SK-N-SH (cell line): ENCODE measurements around the gene PAN3. TPM values are rescaled to one million over a fixed set of nuclear protein-coding genes. Genes with fewer than 3 reads are reported as not detected.

Source experiments
- CTCF ChIA-PET: fragments of 300-600, 350-600 bp; formaldehyde crosslinking; extraction: SDS; loops from one replicate; lab custom pipeline; 2021; lab: Yijun Ruan, JAX
- POLR2A ChIA-PET: fragments of 350-600 bp; sonication (Branson Sonifier 250); formaldehyde crosslinking; extraction: SDS; loops from one replicate; lab custom pipeline; 2020; ENCODE audit warnings: antibody characterized with exemption, inconsistent platforms; lab: Yijun Ruan, JAX
- DNase-seq: peaks from one replicate; pipeline ENCODE4 v3.0.0; 2012
- H2AFZ ChIP-seq: fragments of 200-600 bp; sonication (generic); 2 replicates; pipeline ENCODE4 v1.8.1; 2016; ENCODE audit warnings: antibody characterized with exemption, mild to moderate bottlenecking, low read depth
- H3F3A ChIP-seq: fragments of 200-600 bp; sonication (generic); replicated peaks from 2 replicates; pipeline ENCODE3; 2016; ENCODE audit warnings: antibody characterized with exemption, mild to moderate bottlenecking; ENCODE audit not compliant: insufficient read depth
- H3K27ac ChIP-seq, 2 experiments: fragments of 200-500 bp in 1 of 2; fragments of 200-600 bp in 1 of 2; sonication (Bioruptor generic) in 1 of 2; sonication (generic), shearing (Covaris generic) in 1 of 2; 2 replicates each; pipeline versions ENCODE4 v1.5.1 to v1.6.1; 2014 to 2016; ENCODE audit warnings: low read depth in 2 of 2, inconsistent platforms in 1 of 2, low read length in 1 of 2, mild to moderate bottlenecking in 1 of 2, mixed read lengths in 1 of 2
- H3K27me3 ChIP-seq: fragments of 200-600 bp; sonication (generic), shearing (Covaris generic); 2 replicates; pipeline ENCODE4 v1.6.1; 2016; ENCODE audit warnings: mixed run types; ENCODE audit not compliant: insufficient read depth
- H3K36me3 ChIP-seq, 2 experiments: fragments of 200-500 bp in 1 of 2; fragments of 200-600 bp in 1 of 2; sonication (Bioruptor generic) in 1 of 2; sonication (generic) in 1 of 2; replicated peaks in 1 of 2; 2 replicates each; pipeline versions ENCODE3 to v1.5.1; 2014 to 2016; ENCODE audit warnings: low read length in 1 of 2, mild to moderate bottlenecking in 1 of 2; ENCODE audit not compliant: insufficient read depth in 2 of 2, control insufficient read depth in 1 of 2
- H3K4me1 ChIP-seq, 2 experiments: fragments of 200-500 bp in 1 of 2; fragments of 200-600 bp in 1 of 2; sonication (Bioruptor generic) in 1 of 2; sonication (generic), shearing (Covaris generic) in 1 of 2; 2 replicates each; pipeline versions ENCODE4 v1.5.1 to v1.6.1; 2014 to 2016; ENCODE audit warnings: low read depth in 1 of 2, low read length in 1 of 2, mixed run types in 1 of 2; ENCODE audit not compliant: insufficient read depth in 2 of 2, control insufficient read depth in 1 of 2
- H3K4me2 ChIP-seq: fragments of 200-600 bp; sonication (generic), shearing (Covaris generic); 2 replicates; pipeline ENCODE4 v1.6.1; 2017; ENCODE audit warnings: mixed run types
- H3K4me3 ChIP-seq, 2 experiments: fragments of 200-500 bp in 1 of 2; fragments of 200-600 bp in 1 of 2; sonication (Bioruptor generic) in 1 of 2; sonication (generic), shearing (Covaris generic) in 1 of 2; 2 replicates each; pipeline versions ENCODE4 v1.5.1 to v1.8.1; 2014 to 2016; ENCODE audit warnings: low read depth in 2 of 2, inconsistent platforms in 1 of 2, low read length in 1 of 2, mild to moderate bottlenecking in 1 of 2, mixed read lengths in 1 of 2, moderate library complexity in 1 of 2
- H3K79me2 ChIP-seq: fragments of 200-600 bp; sonication (generic); 2 replicates; pipeline ENCODE4 v1.8.1; 2017; ENCODE audit warnings: mild to moderate bottlenecking; ENCODE audit not compliant: insufficient read depth
- H3K9ac ChIP-seq: fragments of 200-600 bp; sonication (generic); 2 replicates; pipeline ENCODE4 v1.6.1; 2017; ENCODE audit warnings: mixed run types
- H3K9me2 ChIP-seq: fragments of 200-600 bp; sonication (generic); 2 replicates; pipeline ENCODE4 v1.6.1; 2017; ENCODE audit warnings: mixed run types
- H3K9me3 ChIP-seq: fragments of 200-600 bp; sonication (generic); 2 replicates; pipeline ENCODE4 v1.6.1; 2017; ENCODE audit warnings: mixed run types, mild to moderate bottlenecking, moderate library complexity
- H4K20me1 ChIP-seq: fragments of 200-600 bp; sonication (generic); 2 replicates; pipeline ENCODE4 v1.6.1; 2017; ENCODE audit warnings: mild to moderate bottlenecking, mixed run types; ENCODE audit not compliant: insufficient read depth
- FOXJ3 ChIP-seq: sonication (generic); formaldehyde crosslinking; IDR thresholded peaks from 2 replicates; pipeline ENCODE4 v1.5.1; 2020; ENCODE audit warnings: mild to moderate bottlenecking, missing genetic modification reagents
- FOXM1 ChIP-seq: IDR thresholded peaks from 2 replicates; pipeline ENCODE4 v1.4.0; 2012; ENCODE audit warnings: low read depth, mild to moderate bottlenecking
- GATA2 ChIP-seq: sonication (generic); formaldehyde crosslinking; IDR thresholded peaks from 2 replicates; pipeline ENCODE4 v1.5.0; 2020; ENCODE audit warnings: mild to moderate bottlenecking, missing genetic modification reagents
- JUND ChIP-seq: IDR thresholded peaks from 2 replicates; pipeline ENCODE4 v1.4.0; 2012
- NFIC ChIP-seq: IDR thresholded peaks from 2 replicates; pipeline ENCODE4 v1.4.0; 2012; ENCODE audit warnings: borderline replicate concordance
- POLR2AphosphoS5 ChIP-seq: IDR thresholded peaks from 2 replicates; pipeline ENCODE4 v1.6.1; 2012; ENCODE audit warnings: low read depth, low read length
- RXRA ChIP-seq: IDR thresholded peaks from 2 replicates; pipeline ENCODE4 v1.4.0; 2012; ENCODE audit warnings: low read depth, mild to moderate bottlenecking, borderline replicate concordance
- SMC3 ChIP-seq: IDR thresholded peaks from 2 replicates; pipeline ENCODE4 v1.6.1; 2012; ENCODE audit warnings: low read depth, low read length, improper control_type of control experiment
- TAF1 ChIP-seq: IDR thresholded peaks from 2 replicates; pipeline ENCODE4 v1.6.1; 2012; ENCODE audit warnings: low read depth, mild to moderate bottlenecking, low read length, moderate library complexity, borderline replicate concordance
- YY1 ChIP-seq: IDR thresholded peaks from 2 replicates; pipeline ENCODE4 v1.4.0; 2012; ENCODE audit warnings: low read depth, mild to moderate bottlenecking
- WGBS: methylation state at CpG from one replicate; pipeline ENCODE4 v1.1.6; 2017; ENCODE audit warnings: low lambda C conversion rate; 5-methylcytosine and 5-hydroxymethylcytosine counted together
- polyA plus RNA-seq, 3 experiments: library from polyadenylated mRNA; depleted of rRNA; stranded (reverse); fragments of >200 nt; gene quantifications; 2 replicates each; pipeline ENCODE4 v1.2.3, GENCODE V29; 2012
- TF ChIP-seq, protein P1 (sequence below): fragments of 200-600 bp; sonication (generic); IDR thresholded peaks from 2 replicates; pipeline ENCODE4 v1.6.1; 2017; ENCODE audit warnings: antibody characterized with exemption, mild to moderate bottlenecking, moderate library complexity
- TF ChIP-seq, protein P2 (sequence below): fragments of 150-350 bp; IDR thresholded peaks from 2 replicates; pipeline ENCODE4 v1.6.1; 2017; ENCODE audit warnings: antibody characterized with exemption, low read length, low read depth, borderline replicate concordance
- TF ChIP-seq, protein P3 (sequence below): IDR thresholded peaks from 2 replicates; pipeline ENCODE4 v1.4.0; 2012; ENCODE audit warnings: low read depth, borderline replicate concordance
- TF ChIP-seq, protein P4 (sequence below): IDR thresholded peaks from 2 replicates; pipeline ENCODE4 v1.6.1; 2012; ENCODE audit warnings: mild to moderate bottlenecking, low read depth, low read length, moderate library complexity

PAN3 gene
- polyA plus RNA-seq, 1 of the 3 experiments (the other 2 are of a cell fraction): 6.4 TPM

DNA sequence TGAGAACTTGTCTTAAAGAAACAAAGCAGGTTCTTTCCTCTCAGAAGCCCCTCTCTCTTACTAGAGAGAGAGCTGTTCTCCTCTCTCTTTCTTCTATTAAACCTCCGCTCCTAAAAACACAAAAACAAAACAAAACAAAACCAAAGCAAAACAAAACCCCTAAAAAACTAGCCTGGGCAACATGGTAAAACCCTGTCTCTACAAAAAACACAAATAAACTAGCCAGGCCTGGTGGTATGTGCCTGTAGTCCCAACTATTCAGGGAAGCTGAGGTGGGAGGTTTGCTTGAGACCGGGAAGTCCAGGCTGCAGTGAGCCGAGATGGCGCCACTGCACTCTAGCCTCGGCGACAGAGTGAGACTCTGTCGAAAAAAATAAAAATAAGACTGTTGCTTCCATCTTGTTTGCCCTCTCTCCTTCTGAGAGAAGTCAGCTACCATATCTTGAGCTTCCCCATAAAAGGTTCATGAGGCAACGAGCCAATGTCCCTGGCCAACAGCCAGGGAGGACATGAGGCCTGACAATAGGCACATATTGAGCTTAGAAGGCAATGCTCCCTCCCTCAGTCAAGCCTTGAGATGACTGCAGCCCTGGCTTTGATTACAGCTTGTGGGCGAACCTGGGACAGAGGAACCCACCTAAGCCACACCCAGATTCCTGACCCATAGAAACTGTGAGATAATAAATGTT is 20.5 kb upstream of the PAN3 start:
- H3K36me3 ChIP-seq: no peaks in the 10 kb centered on the region
- DNase-seq: no peak
- CTCF ChIA-PET: interaction anchor here (1.5 kb wide), 1 partner anchor 19 kb away, joined by 7 read pairs; no protein-coding TSS in a partner anchor

DNA sequence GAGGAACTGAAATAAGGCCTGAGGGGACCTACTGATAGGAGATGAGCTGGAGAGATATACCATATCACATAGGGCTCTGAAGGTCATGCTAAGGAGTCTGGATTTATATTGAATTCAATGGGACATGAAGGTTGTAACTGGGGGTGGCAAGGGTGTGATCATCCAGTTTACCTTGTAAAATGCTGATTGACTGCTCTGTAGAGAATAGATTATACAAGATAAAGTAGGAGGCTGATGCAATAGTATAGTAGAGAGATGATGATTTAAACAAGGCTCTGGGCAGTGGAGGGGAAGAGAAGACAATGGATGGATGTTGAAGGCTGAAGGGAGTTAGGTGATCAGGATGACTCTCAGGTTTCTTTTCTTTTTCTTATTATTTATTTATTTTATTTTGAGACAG is 18.0 kb upstream of the PAN3 start:
- H3K36me3 ChIP-seq: no peaks in the 10 kb centered on the region
- no peaks in the 10 kb centered on the region for H3F3A ChIP-seq
- no peak overlapping the region for H3K4me2 ChIP-seq
- peaks cover 4% of the 10 kb centered on the region; the same call in 1 of the 2 replicates for H3K27me3 ChIP-seq
- no peaks in the 10 kb centered on the region for H3K79me2 ChIP-seq
- H3K9ac ChIP-seq: no peak overlapping the region
- no peak for DNase-seq
- no peaks in the 10 kb centered on the region for H4K20me1 ChIP-seq
- no peak overlapping the region for H3K27ac ChIP-seq
- H3K4me3 ChIP-seq: no peak overlapping the region
- H3K4me1 ChIP-seq: no peaks in the 10 kb centered on the region
- ChIA-PET POLR2A (interaction anchor here (0.7 kb wide), 1 partner anchor 15 kb away, joined by 3 read pairs; no protein-coding TSS in a partner anchor), CTCF (interaction anchor here (0.7 kb wide), 1 partner anchor 762 kb away, joined by 3 read pairs; no protein-coding TSS in a partner anchor)
- H3K9me3 ChIP-seq: no peaks in the 10 kb centered on the region
- TF ChIP-seq RXRA (no peak), GATA2 (CRISPR knock-in tag) (no peak), JUND (no peak), YY1 (no peak), FOXM1 (no peak), POLR2AphosphoS5 (no peak), FOXJ3 (CRISPR knock-in tag) (no peak), SMC3 (no peak)
- TF ChIP-seq, protein P1, sequence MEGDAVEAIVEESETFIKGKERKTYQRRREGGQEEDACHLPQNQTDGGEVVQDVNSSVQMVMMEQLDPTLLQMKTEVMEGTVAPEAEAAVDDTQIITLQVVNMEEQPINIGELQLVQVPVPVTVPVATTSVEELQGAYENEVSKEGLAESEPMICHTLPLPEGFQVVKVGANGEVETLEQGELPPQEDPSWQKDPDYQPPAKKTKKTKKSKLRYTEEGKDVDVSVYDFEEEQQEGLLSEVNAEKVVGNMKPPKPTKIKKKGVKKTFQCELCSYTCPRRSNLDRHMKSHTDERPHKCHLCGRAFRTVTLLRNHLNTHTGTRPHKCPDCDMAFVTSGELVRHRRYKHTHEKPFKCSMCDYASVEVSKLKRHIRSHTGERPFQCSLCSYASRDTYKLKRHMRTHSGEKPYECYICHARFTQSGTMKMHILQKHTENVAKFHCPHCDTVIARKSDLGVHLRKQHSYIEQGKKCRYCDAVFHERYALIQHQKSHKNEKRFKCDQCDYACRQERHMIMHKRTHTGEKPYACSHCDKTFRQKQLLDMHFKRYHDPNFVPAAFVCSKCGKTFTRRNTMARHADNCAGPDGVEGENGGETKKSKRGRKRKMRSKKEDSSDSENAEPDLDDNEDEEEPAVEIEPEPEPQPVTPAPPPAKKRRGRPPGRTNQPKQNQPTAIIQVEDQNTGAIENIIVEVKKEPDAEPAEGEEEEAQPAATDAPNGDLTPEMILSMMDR: no peak
- TF ChIP-seq, protein P2, sequence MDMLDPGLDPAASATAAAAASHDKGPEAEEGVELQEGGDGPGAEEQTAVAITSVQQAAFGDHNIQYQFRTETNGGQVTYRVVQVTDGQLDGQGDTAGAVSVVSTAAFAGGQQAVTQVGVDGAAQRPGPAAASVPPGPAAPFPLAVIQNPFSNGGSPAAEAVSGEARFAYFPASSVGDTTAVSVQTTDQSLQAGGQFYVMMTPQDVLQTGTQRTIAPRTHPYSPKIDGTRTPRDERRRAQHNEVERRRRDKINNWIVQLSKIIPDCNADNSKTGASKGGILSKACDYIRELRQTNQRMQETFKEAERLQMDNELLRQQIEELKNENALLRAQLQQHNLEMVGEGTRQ: no peak
- TF ChIP-seq, protein P3, sequence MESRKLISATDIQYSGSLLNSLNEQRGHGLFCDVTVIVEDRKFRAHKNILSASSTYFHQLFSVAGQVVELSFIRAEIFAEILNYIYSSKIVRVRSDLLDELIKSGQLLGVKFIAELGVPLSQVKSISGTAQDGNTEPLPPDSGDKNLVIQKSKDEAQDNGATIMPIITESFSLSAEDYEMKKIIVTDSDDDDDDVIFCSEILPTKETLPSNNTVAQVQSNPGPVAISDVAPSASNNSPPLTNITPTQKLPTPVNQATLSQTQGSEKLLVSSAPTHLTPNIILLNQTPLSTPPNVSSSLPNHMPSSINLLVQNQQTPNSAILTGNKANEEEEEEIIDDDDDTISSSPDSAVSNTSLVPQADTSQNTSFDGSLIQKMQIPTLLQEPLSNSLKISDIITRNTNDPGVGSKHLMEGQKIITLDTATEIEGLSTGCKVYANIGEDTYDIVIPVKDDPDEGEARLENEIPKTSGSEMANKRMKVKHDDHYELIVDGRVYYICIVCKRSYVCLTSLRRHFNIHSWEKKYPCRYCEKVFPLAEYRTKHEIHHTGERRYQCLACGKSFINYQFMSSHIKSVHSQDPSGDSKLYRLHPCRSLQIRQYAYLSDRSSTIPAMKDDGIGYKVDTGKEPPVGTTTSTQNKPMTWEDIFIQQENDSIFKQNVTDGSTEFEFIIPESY: no peak
- no peaks in the 10 kb centered on the region for H3K9me2 ChIP-seq
- no peak overlapping the region for H2AFZ ChIP-seq

More for the DNA sequence above, 20.5 kb upstream of the PAN3 start:
- H3K27me3 ChIP-seq: peaks cover 18% of the 10 kb centered on the region; the same call in 1 of the 2 replicates
- no peak for TF ChIP-seq NFIC
- no peak for TF ChIP-seq TAF1
- TF ChIP-seq, protein P4, sequence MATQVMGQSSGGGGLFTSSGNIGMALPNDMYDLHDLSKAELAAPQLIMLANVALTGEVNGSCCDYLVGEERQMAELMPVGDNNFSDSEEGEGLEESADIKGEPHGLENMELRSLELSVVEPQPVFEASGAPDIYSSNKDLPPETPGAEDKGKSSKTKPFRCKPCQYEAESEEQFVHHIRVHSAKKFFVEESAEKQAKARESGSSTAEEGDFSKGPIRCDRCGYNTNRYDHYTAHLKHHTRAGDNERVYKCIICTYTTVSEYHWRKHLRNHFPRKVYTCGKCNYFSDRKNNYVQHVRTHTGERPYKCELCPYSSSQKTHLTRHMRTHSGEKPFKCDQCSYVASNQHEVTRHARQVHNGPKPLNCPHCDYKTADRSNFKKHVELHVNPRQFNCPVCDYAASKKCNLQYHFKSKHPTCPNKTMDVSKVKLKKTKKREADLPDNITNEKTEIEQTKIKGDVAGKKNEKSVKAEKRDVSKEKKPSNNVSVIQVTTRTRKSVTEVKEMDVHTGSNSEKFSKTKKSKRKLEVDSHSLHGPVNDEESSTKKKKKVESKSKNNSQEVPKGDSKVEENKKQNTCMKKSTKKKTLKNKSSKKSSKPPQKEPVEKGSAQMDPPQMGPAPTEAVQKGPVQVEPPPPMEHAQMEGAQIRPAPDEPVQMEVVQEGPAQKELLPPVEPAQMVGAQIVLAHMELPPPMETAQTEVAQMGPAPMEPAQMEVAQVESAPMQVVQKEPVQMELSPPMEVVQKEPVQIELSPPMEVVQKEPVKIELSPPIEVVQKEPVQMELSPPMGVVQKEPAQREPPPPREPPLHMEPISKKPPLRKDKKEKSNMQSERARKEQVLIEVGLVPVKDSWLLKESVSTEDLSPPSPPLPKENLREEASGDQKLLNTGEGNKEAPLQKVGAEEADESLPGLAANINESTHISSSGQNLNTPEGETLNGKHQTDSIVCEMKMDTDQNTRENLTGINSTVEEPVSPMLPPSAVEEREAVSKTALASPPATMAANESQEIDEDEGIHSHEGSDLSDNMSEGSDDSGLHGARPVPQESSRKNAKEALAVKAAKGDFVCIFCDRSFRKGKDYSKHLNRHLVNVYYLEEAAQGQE: no peak
- TF ChIP-seq, all 33 proteins: peak for 0
- H3K27ac ChIP-seq: no peak overlapping the region
- H4K20me1 ChIP-seq: no peaks in the 10 kb centered on the region
- H3K79me2 ChIP-seq: no peaks in the 10 kb centered on the region
- no peak overlapping the region for H2AFZ ChIP-seq
- 48% methylated on average over 8 of the region's 9 CpGs for WGBS
- H3K9me2 ChIP-seq: no peaks in the 10 kb centered on the region
- H3F3A ChIP-seq: no peaks in the 10 kb centered on the region
- H3K9me3 ChIP-seq: no peaks in the 10 kb centered on the region
- no peak overlapping the region for H3K4me2 ChIP-seq
- H3K9ac ChIP-seq: no peak overlapping the region
- POLR2A ChIA-PET: no interaction called here
- no peaks in the 10 kb centered on the region for H3K4me1 ChIP-seq
- H3K4me3 ChIP-seq: no peak overlapping the region
